Hematopoietic multipotent progenitor cell (in vitro differentiated cells): ENCODE measurements around the gene COL18A1. TPM values are rescaled to one million over a fixed set of nuclear protein-coding genes. Genes with fewer than 3 reads are reported as not detected.

Experiments used
- DNase-seq, 3 donors: peaks; one replicate each; pipeline ENCODE4 v3.0.0-alpha.2; 2011 to 2015; ENCODE audit warnings: low read depth in 2 of 3, low spot score in 2 of 3
- total RNA-seq: library from RNA; depleted of rRNA; stranded (reverse); fragments of >200 nt; gene quantifications from one replicate; pipeline ENCODE4 v1.2.3, GENCODE V29; 2012

Gene COL18A1
- total RNA-seq, 1 donor, result 12.9 TPM

- DNase-seq, result no peak
These were observed 6.8 kb downstream of the COL18A1 start for GRCh38 chr21:45411810-45412206.

GRCh38 chr21:45412491-45412890 is 7.5 kb downstream of the COL18A1 start:
- no peak for DNase-seq

GRCh38 chr21:45412909-45413611 is 8.1 kb downstream of the COL18A1 start:
- DNase-seq, result no peak

- DNase-seq, result no peak
These were observed 9.0 kb downstream of the COL18A1 start for GRCh38 chr21:45413922-45414321.

- no peak for DNase-seq
These were observed 9.6 kb downstream of the COL18A1 start for GRCh38 chr21:45414396-45415187.

GRCh38 chr21:45415188-45415942 is 10.4 kb downstream of the COL18A1 start:
- DNase-seq, result no peak

GRCh38 chr21:45415943-45416611 is 11.1 kb downstream of the COL18A1 start:
- DNase-seq, result no peak

- no peak for DNase-seq
These were observed 11.7 kb downstream of the COL18A1 start for GRCh38 chr21:45416620-45417019.

- DNase-seq, result no peak
These were observed 12.4 kb downstream of the COL18A1 start for GRCh38 chr21:45417256-45417950.

GRCh38 chr21:45417951-45418300 is 13.0 kb downstream of the COL18A1 start:
- DNase-seq, result no peak

- no peak for DNase-seq
These were observed 13.5 kb downstream of the COL18A1 start for GRCh38 chr21:45418301-45419071.

- no peak for DNase-seq
These were observed 14.2 kb downstream of the COL18A1 start for GRCh38 chr21:45419162-45419561.

- no peak for DNase-seq
These were observed 15.4 kb downstream of the COL18A1 start for GRCh38 chr21:45420061-45421041.

GRCh38 chr21:45421071-45421845 is 16.3 kb downstream of the COL18A1 start:
- DNase-seq, result no peak

- DNase-seq, result no peak
These were observed 17.1 kb downstream of the COL18A1 start for GRCh38 chr21:45421846-45422775.

- no peak for DNase-seq
These were observed 18.4 kb downstream of the COL18A1 start for GRCh38 chr21:45423201-45423955.
